Measurements from ENCODE around the gene LRIF1. TPM values are rescaled to one million over a fixed set of nuclear protein-coding genes. Genes with fewer than 3 reads are reported as not detected.

LRIF1 gene
- total and polyA plus RNA-seq, 2 of the 4 experiments (the other 2 are of a cell fraction): 5.4 to 6.8 TPM

GRCh38 chr1:110957798-110958197 lies 5.9 kb downstream of the LRIF1 start:
- Histone ChIP-seq H4K8ac (ENCODE audit: low read depth in 2 of 2, low read length in 2 of 2) (no peak overlapping the region), H3K18ac (ENCODE audit: low read depth, low read length) (no peak overlapping the region), H3K4me3 (ENCODE audit: insufficient read depth, low read depth, low read length) (no peak overlapping the region), H3K4ac (ENCODE audit: low read depth, low read length) (no peak overlapping the region), H4K20me1 (ENCODE audit: insufficient read depth, low read length) (peaks cover 9% of the 10 kb centered on the region; the same call in 1 of the 2 replicates), H2BK20ac (ENCODE audit: low read depth, low read length) (no peak overlapping the region), H3K23ac (ENCODE audit: low read depth, low read length) (no peak overlapping the region), H3K36me3 (ENCODE audit: control insufficient read depth, insufficient read depth, low read length) (no peaks in the 10 kb centered on the region), H2BK5ac (ENCODE audit: low read depth, low read length, poor library complexity, severe bottlenecking) (no peak overlapping the region), H3K4me1 (ENCODE audit: control insufficient read depth, insufficient read depth, low read length) (no peaks in the 10 kb centered on the region), H3K56ac (ENCODE audit: extremely low read depth, insufficient read depth, low read length) (no peak overlapping the region), H4K5ac (ENCODE audit: low read depth, low read length) (no peak overlapping the region), H3K4me2 (ENCODE audit: low read depth, low read length) (no peak overlapping the region), H3K9ac (ENCODE audit: low read depth, low read length) (no peak overlapping the region), H2AK9ac (replicated peaks; ENCODE audit: low read depth, low read length, poor library complexity) (no peak overlapping the region), H2AK5ac (ENCODE audit: low read depth, low read length) (no peak overlapping the region), H2BK15ac (ENCODE audit: low read depth, low read length) (no peak overlapping the region), H3K79me1 (ENCODE audit: low read depth in 1 of 2, low read length in 2 of 2) (peaks cover 4 to 18% of the 10 kb centered on the region in 2 experiments; a peak in 3 of 4 replicates), H2AFZ (replicated peaks; ENCODE audit: low read length, poor library complexity) (no peak overlapping the region), H3K14ac (replicated peaks; ENCODE audit: low read depth, low read length) (no peak overlapping the region), H3K9me3 (ENCODE audit: control insufficient read depth, insufficient read depth, low read length) (no peaks in the 10 kb centered on the region), H3K27ac (ENCODE audit: insufficient read depth, low read length) (no peak overlapping the region), H4K91ac (ENCODE audit: insufficient read depth, low read depth, low read length) (no peak overlapping the region), H3K27me3 (ENCODE audit: control insufficient read depth, insufficient read depth, low read length) (no peaks in the 10 kb centered on the region), H2BK120ac (ENCODE audit: low read depth, low read length) (no peak overlapping the region), H3K9me1 (ENCODE audit: insufficient read depth, low read length) (no peaks in the 10 kb centered on the region; the same call in 1 of the 2 replicates)
- ChIA-PET POLR2A (ENCODE audit: unreplicated experiment) (no interaction called here), CTCF (no interaction called here)
- no peak for TF ChIP-seq CTCF (conservative IDR thresholded peaks at IDR 0.05; ENCODE audit: low read depth, low read length)
- TF ChIP-seq FOS (IDR thresholded peaks at IDR 0.05; ENCODE audit: low read depth, low read length): no peak
- TF ChIP-seq CHD1 (IDR thresholded peaks at IDR 0.05; ENCODE audit: low read depth, low read length): no peak
- TF ChIP-seq ELK1 (IDR thresholded peaks at IDR 0.05; ENCODE audit: borderline replicate concordance, low read depth, low read length): no peak
- no peak for TF ChIP-seq MAZ (IDR thresholded peaks at IDR 0.05; ENCODE audit: borderline replicate concordance, low read depth, low read length)
- no peak for TF ChIP-seq BHLHE40 (IDR thresholded peaks at IDR 0.05; ENCODE audit: low read depth, low read length)
- TF ChIP-seq RFX5 (IDR thresholded peaks at IDR 0.05; ENCODE audit: low read depth, low read length): no peak
- no peak for TF ChIP-seq CEBPB (IDR thresholded peaks at IDR 0.05; ENCODE audit: low read depth, low read length)
- no peak for TF ChIP-seq MAFK (IDR thresholded peaks at IDR 0.05; ENCODE audit: low read depth, low read length)
- TF ChIP-seq RAD21 (IDR thresholded peaks at IDR 0.05; ENCODE audit: low read length): no peak
- no peak for TF ChIP-seq NFE2L2 (IDR thresholded peaks at IDR 0.05; ENCODE audit: low read depth, low read length)
- TF ChIP-seq RCOR1 (IDR thresholded peaks at IDR 0.05; ENCODE audit: insufficient replicate concordance, low read length): no peak
- DNase-seq (no peak), ATAC-seq (ENCODE audit: low read depth) (no peak)
- intact Hi-C loops (cut with micrococcal nuclease) (no loop called here), dilution Hi-C loops (cut with HindIII; ENCODE audit: low sequenced_read_pairs, unreplicated experiment) (no loop called here), in situ Hi-C loops (cut with MboI; ENCODE audit: low sequenced_read_pairs) (no loop called here)
- no TSS peak for BruUV-seq (replicated peaks)
- WGBS, 2 experiments (ENCODE audit: extremely low coverage in 2 of 2, insufficient read length in 1 of 2): no CpG with 5 or more reads among the region's 3 CpGs
